ENCODE measurements around the gene PARD6B. TPM values are rescaled to one million over a fixed set of nuclear protein-coding genes. Genes with fewer than 3 reads are reported as not detected.

PARD6B gene
- total and polyA plus RNA-seq, 2 of the 13 experiments (the other 11 are each of a cell fraction or from before 2014, with no cell fraction given): 6.9 to 22.2 TPM

GRCh38 chr20:50717974-50718761 is 13.2 kb upstream of the PARD6B start:
- Histone ChIP-seq H2AFZ (ENCODE audit: low read length) (no peak overlapping the region), H3K9me3 (ENCODE audit: low read length) (no peaks in the 10 kb centered on the region), H3K36me3 (replicated peaks in 1 of 2; ENCODE audit: control insufficient read depth in 1 of 2, insufficient read depth in 2 of 2, low read length in 2 of 2) (no peaks in the 10 kb centered on the region), H3K27me3 (ENCODE audit: control insufficient read depth in 1 of 2, insufficient read depth in 2 of 2, low read length in 2 of 2) (no peaks in the 10 kb centered on the region), H4K20me1 (ENCODE audit: insufficient read depth, low read length) (no peaks in the 10 kb centered on the region), H3K79me2 (ENCODE audit: insufficient read depth, low read length) (no peaks in the 10 kb centered on the region), H3K9ac (ENCODE audit: insufficient read depth, low read depth, low read length) (no peak overlapping the region), H3K27ac (ENCODE audit: extremely low read length, insufficient read depth, low read length) (no peak overlapping the region), H3K4me3 (replicated peaks in 1 of 3; ENCODE audit: insufficient read depth in 1 of 3, low read depth in 2 of 3, low read length in 3 of 3) (no peak overlapping the region), H3K4me2 (ENCODE audit: low read depth, low read length) (no peak overlapping the region), H3K4me1 (ENCODE audit: insufficient read depth, low read length) (peaks cover 31% of the 10 kb centered on the region)
- in situ Hi-C loops (cut with HindIII; ENCODE audit: extremely low pct_ligation_motif_present, low pct_unique_long_range_greater_than_20kb) (no loop called here), intact Hi-C loops (cut with micrococcal nuclease; ENCODE audit: unreplicated experiment) (no loop called here)
- FAIRE-seq: peak; percentile 88
- 37% methylated on average over 13 of the region's 13 CpGs for WGBS (ENCODE audit: low lambda C conversion rate)
- POLR2A ChIA-PET: no interaction called here
- BruUV-seq (replicated peaks): no TSS peak
- peak; percentile 61 for ATAC-seq
- no peak for DNase-seq (ENCODE audit: low spot score)
- CTCF ChIA-PET (ENCODE audit: low intra/inter-chr PET ratio, low total read pairs): no interaction called here
- TF ChIP-seq E2F2 (CRISPR knock-in tag; IDR thresholded peaks at IDR 0.05; ENCODE audit: borderline replicate concordance): no peak
- TF ChIP-seq RXRB (CRISPR knock-in tag; IDR thresholded peaks at IDR 0.05; ENCODE audit: borderline replicate concordance): 0 out of 2 replicates have a peak, but pooled peaks have one; percentile 11
- TF ChIP-seq ZNF34 (CRISPR knock-in tag; IDR thresholded peaks at IDR 0.05; ENCODE audit: borderline replicate concordance): no peak
- no peak for TF ChIP-seq PREB (CRISPR knock-in tag; IDR thresholded peaks at IDR 0.05)
- TF ChIP-seq NFKB2 (CRISPR knock-in tag; IDR thresholded peaks at IDR 0.05; ENCODE audit: borderline replicate concordance): 0 out of 2 replicates have a peak, but pooled peaks have one; percentile 22
- TF ChIP-seq, protein P1, sequence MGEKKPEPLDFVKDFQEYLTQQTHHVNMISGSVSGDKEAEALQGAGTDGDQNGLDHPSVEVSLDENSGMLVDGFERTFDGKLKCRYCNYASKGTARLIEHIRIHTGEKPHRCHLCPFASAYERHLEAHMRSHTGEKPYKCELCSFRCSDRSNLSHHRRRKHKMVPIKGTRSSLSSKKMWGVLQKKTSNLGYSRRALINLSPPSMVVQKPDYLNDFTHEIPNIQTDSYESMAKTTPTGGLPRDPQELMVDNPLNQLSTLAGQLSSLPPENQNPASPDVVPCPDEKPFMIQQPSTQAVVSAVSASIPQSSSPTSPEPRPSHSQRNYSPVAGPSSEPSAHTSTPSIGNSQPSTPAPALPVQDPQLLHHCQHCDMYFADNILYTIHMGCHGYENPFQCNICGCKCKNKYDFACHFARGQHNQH (CRISPR knock-in tag; IDR thresholded peaks at IDR 0.05): no peak
- TF ChIP-seq KLF15 (CRISPR knock-in tag; IDR thresholded peaks at IDR 0.05; ENCODE audit: borderline replicate concordance): no peak
- no peak for TF ChIP-seq NR2F6 (IDR thresholded peaks at IDR 0.05)
- TF ChIP-seq NR2F6 (CRISPR knock-in tag; IDR thresholded peaks at IDR 0.05): 0 out of 2 replicates have a peak, but pooled peaks have one; percentile 13
- TF ChIP-seq PHF5A (CRISPR knock-in tag; IDR thresholded peaks at IDR 0.05; ENCODE audit: low read depth, unreplicated experiment): no peak
- TF ChIP-seq ZNF24 (IDR thresholded peaks at IDR 0.05): no peak
- no peak for TF ChIP-seq ZNF724P (CRISPR knock-in tag; IDR thresholded peaks at IDR 0.05; ENCODE audit: borderline replicate concordance)
- TF ChIP-seq ZNF143 (CRISPR knock-in tag; IDR thresholded peaks at IDR 0.05): peak; percentile 22; the same call in 1 of the 2 replicates
- peak; percentile 30; the same call in 1 of the 2 replicates for TF ChIP-seq ERF (CRISPR knock-in tag; IDR thresholded peaks at IDR 0.05)
- no peak for TF ChIP-seq ZNF205 (CRISPR knock-in tag; IDR thresholded peaks at IDR 0.05)
- TF ChIP-seq SMC3 (IDR thresholded peaks at IDR 0.05; ENCODE audit: low read length): peak; percentile 38; the same call in 1 of the 2 replicates
- TF ChIP-seq RFXANK (CRISPR knock-in tag; IDR thresholded peaks at IDR 0.05): no peak
- TF ChIP-seq ZSCAN12 (CRISPR knock-in tag; IDR thresholded peaks at IDR 0.05): no peak
- no peak for TF ChIP-seq GTF2F1 (IDR thresholded peaks at IDR 0.05; ENCODE audit: low read length)
- no peak for TF ChIP-seq NFE2L1 (CRISPR knock-in tag; IDR thresholded peaks at IDR 0.05; ENCODE audit: borderline replicate concordance)
- TF ChIP-seq, protein P2, sequence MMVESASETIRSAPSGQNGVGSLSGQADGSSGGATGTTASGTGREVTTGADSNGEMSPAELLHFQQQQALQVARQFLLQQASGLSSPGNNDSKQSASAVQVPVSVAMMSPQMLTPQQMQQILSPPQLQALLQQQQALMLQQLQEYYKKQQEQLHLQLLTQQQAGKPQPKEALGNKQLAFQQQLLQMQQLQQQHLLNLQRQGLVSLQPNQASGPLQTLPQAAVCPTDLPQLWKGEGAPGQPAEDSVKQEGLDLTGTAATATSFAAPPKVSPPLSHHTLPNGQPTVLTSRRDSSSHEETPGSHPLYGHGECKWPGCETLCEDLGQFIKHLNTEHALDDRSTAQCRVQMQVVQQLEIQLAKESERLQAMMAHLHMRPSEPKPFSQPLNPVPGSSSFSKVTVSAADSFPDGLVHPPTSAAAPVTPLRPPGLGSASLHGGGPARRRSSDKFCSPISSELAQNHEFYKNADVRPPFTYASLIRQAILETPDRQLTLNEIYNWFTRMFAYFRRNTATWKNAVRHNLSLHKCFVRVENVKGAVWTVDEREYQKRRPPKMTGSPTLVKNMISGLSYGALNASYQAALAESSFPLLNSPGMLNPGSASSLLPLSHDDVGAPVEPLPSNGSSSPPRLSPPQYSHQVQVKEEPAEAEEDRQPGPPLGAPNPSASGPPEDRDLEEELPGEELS (CRISPR knock-in tag; IDR thresholded peaks at IDR 0.05): 0 out of 2 replicates have a peak, but pooled peaks have one; percentile 13

Data from HepG2 (cell line).